GM12878 (cell line): ENCODE results near the gene ADGRF1. TPM values are rescaled to one million over a fixed set of nuclear protein-coding genes. Genes with fewer than 3 reads are reported as not detected.

Source experiments
- ATAC-seq: fragments of 200-7000 bp; cut with Tn5 transposase; 3 replicates; pipeline ENCODE4 v1.9.1; 2020; ENCODE audit warnings: mild to moderate bottlenecking, moderate library complexity
- BruUV-seq: library from RNA; stranded (reverse); fragments of 400-500 nt; replicated peaks from 2 replicates; lab custom pipeline; 2021; lab: Mats Ljungman, UMichigan
- CTCF ChIA-PET: fragments of 300-600 bp; sonication (Branson Sonifier 250); formaldehyde crosslinking; extraction: SDS; loops from one replicate; lab custom pipeline; 2021; ENCODE audit warnings: inconsistent platforms; lab: Yijun Ruan, JAX
- POLR2A ChIA-PET: fragments of 350-600 bp; formaldehyde crosslinking; extraction: SDS; loops from one replicate; lab custom pipeline; 2021; ENCODE audit warnings: inconsistent platforms; lab: Charles Lee
- RAD21 ChIA-PET: fragments of 300-600 bp; sonication (Branson Sonifier 250); formaldehyde crosslinking; loops from one replicate; lab custom pipeline; 2023; ENCODE audit warnings: antibody characterized with exemption; ENCODE audit not compliant: unreplicated experiment; lab: Charles Lee
- SMC1A ChIA-PET: fragments of 300-600 bp; sonication (Branson Sonifier 250); formaldehyde crosslinking; loops from one replicate; lab custom pipeline; 2023; ENCODE audit not compliant: unreplicated experiment, uncharacterized antibody; lab: Charles Lee
- DNase-seq: peaks from one replicate; pipeline ENCODE4 v3.0.0-alpha.2; 2011; ENCODE audit warnings: low read depth, low spot score
- FAIRE-seq: peaks from 3 replicates; lab custom pipeline; 2011; peaks lifted over from hg19 to GRCh38; lab: Jason Lieb, UNC
- H2AFZ ChIP-seq: 2 replicates; pipeline ENCODE4 v1.6.0; 2011; ENCODE audit warnings: low read depth, low read length, control low read depth; ENCODE audit not compliant: control insufficient read depth
- H3K27ac ChIP-seq: 2 replicates; pipeline ENCODE4 v1.5.1; 2011; ENCODE audit warnings: control low read depth; ENCODE audit not compliant: control insufficient read depth, insufficient read depth
- H3K27me3 ChIP-seq, 2 experiments: replicated peaks in 1 of 2; 2 replicates each; pipeline versions ENCODE4 v1.6.0 to v1.6.1; 2011; ENCODE audit warnings: low read length in 1 of 2; ENCODE audit not compliant: control insufficient read depth in 2 of 2, insufficient read depth in 2 of 2
- H3K36me3 ChIP-seq, 2 experiments: 2 replicates each; pipeline ENCODE4 v1.5.1; 2011; ENCODE audit warnings: low read length in 1 of 2; ENCODE audit not compliant: control insufficient read depth in 2 of 2, insufficient read depth in 2 of 2
- H3K4me1 ChIP-seq: 2 replicates; pipeline ENCODE4 v1.6.1; 2011; ENCODE audit warnings: mild to moderate bottlenecking, low read length, moderate library complexity, mixed read lengths; ENCODE audit not compliant: control insufficient read depth, insufficient read depth
- H3K4me2 ChIP-seq: 2 replicates; pipeline ENCODE4 v1.6.0; 2011; ENCODE audit warnings: control low read depth; ENCODE audit not compliant: control insufficient read depth, insufficient read depth
- H3K4me3 ChIP-seq: fragments of 200-600 bp; sonication (generic); 2 replicates; pipeline ENCODE4 v1.5.1; 2016
- H3K79me2 ChIP-seq: 2 replicates; pipeline ENCODE4 v1.6.0; 2011; ENCODE audit warnings: low read length; ENCODE audit not compliant: control insufficient read depth, insufficient read depth
- H3K9ac ChIP-seq: 2 replicates; pipeline ENCODE4 v1.8.0; 2011; ENCODE audit warnings: low read length, control low read depth, mixed read lengths; ENCODE audit not compliant: control insufficient read depth, insufficient read depth
- H3K9me3 ChIP-seq: replicated peaks from 3 replicates; pipeline ENCODE4 v1.5.1; 2011; ENCODE audit warnings: mild to moderate bottlenecking, low read length; ENCODE audit not compliant: control insufficient read depth, insufficient read depth
- H4K20me1 ChIP-seq: 2 replicates; pipeline ENCODE4 v1.6.0; 2011; ENCODE audit not compliant: control insufficient read depth, insufficient read depth
- FOS ChIP-seq: IDR thresholded peaks from 3 replicates; pipeline ENCODE4 v1.6.1; 2011; ENCODE audit warnings: borderline replicate concordance; ENCODE audit not compliant: insufficient read length; ENCODE audit errors: extremely low read depth
- JUNB ChIP-seq: IDR thresholded peaks from 2 replicates; pipeline ENCODE4 v1.6.1; 2016; ENCODE audit warnings: antibody characterized with exemption, mild to moderate bottlenecking
- MEF2B ChIP-seq: fragments of 450-650 bp; IDR thresholded peaks from 2 replicates; pipeline ENCODE4 v1.6.1; 2018; ENCODE audit warnings: mild to moderate bottlenecking, moderate library complexity; ENCODE audit not compliant: partially characterized antibody, poor library complexity, severe bottlenecking
- SIN3A ChIP-seq: IDR thresholded peaks from 2 replicates; pipeline ENCODE4 v1.6.1; 2012; ENCODE audit warnings: low read depth, low read length, improper control_type of control experiment
- ZNF274 ChIP-seq: IDR thresholded peaks from one replicate; pipeline ENCODE4 v1.8.0; 2011; ENCODE audit not compliant: insufficient read length, insufficient read depth
- ZNF622 ChIP-seq: fragments of 450-650 bp; IDR thresholded peaks from 2 replicates; pipeline ENCODE4 v1.6.1; 2017; ENCODE audit warnings: mild to moderate bottlenecking, inconsistent platforms
- WGBS: methylation state at CpG from one replicate; pipeline ENCODE4 v1.1.6; 2016; ENCODE audit warnings: low lambda C conversion rate; ENCODE audit not compliant: insufficient replicate concordance, insufficient coverage; ENCODE audit errors: missing lambda C conversion rate; 5-methylcytosine and 5-hydroxymethylcytosine counted together
- in situ Hi-C: fragments of 300-500 bp; cut with MboI; formaldehyde crosslinking; loops from 9 replicates; pipeline ENCODE4 v1.14.3; 2018; ENCODE audit warnings: mixed read lengths
- intact Hi-C: fragments of 100-400 bp; cut with micrococcal nuclease; formaldehyde crosslinking; loops from one replicate; pipeline ENCODE4 v1.14.2; 2022; ENCODE audit not compliant: unreplicated experiment
- polyA plus RNA-seq, 11 experiments: library from polyadenylated mRNA; depleted of rRNA in 4 of 11; unstranded in 6 of 11; stranded (reverse) in 5 of 11; fragments of >200 nt; fragmentation: Nextera tagmentation in 4 of 11; fragmentation: Illumina TruSeq in 1 of 11; extraction: Ambion mirVana in 4 of 11; extraction: Trizol in 1 of 11; gene quantifications; 1 replicate in 1 of 11; 2 replicates in 10 of 11; pipeline versions ENCODE4 v1.2.1 to v1.2.3, GENCODE V29; 2011 to 2016; ENCODE audit warnings: inconsistent platforms in 2 of 11, missing spikeins in 2 of 11, low read depth in 1 of 11
- total RNA-seq, 4 experiments: library from RNA; depleted of rRNA in 3 of 4; stranded (reverse); fragments of >200 nt in 3 of 4; fragmentation: Illumina TruSeq in 1 of 4; extraction: Trizol in 1 of 4; gene quantifications; 2 replicates each; pipeline versions ENCODE4 v1.2.1 to v1.2.3, GENCODE V29; 2013 to 2021

The ADGRF1 gene
- total and polyA plus RNA-seq, 10 of the 15 experiments (the other 5 are each of a cell fraction or from before 2014, with no cell fraction given): 0.05 TPM; not detected in 9

- ChIA-PET RAD21 (no interaction called here), POLR2A (no interaction called here), CTCF (no interaction called here), SMC1A (no interaction called here)
- no TSS peak for BruUV-seq
- intact Hi-C loops (no loop called here), in situ Hi-C loops (no loop called here)
- no peaks in the 10 kb centered on the region for H4K20me1 ChIP-seq
- H3K4me2 ChIP-seq: no peak overlapping the region
- 5% methylated on average over 2 of the region's 2 CpGs for WGBS
- H3K4me1 ChIP-seq: no peaks in the 10 kb centered on the region
- H3K27ac ChIP-seq: no peak overlapping the region
- DNase-seq (no peak), ATAC-seq (peak; percentile 55), FAIRE-seq (no peak)
- H3K79me2 ChIP-seq: no peaks in the 10 kb centered on the region
- H2AFZ ChIP-seq: no peak overlapping the region
- no peaks in the 10 kb centered on the region for H3K9me3 ChIP-seq
- H3K36me3 ChIP-seq: no peaks in the 10 kb centered on the region
- peak; percentile 54 for TF ChIP-seq JUNB
- no peak for TF ChIP-seq MEF2B
- no peaks in the 10 kb centered on the region for H3K27me3 ChIP-seq
- H3K9ac ChIP-seq: no peak overlapping the region
- H3K4me3 ChIP-seq: no peak overlapping the region
These were observed 22.1 kb upstream of the ADGRF1 start for GRCh38 chr6:47064274-47064673.

GRCh38 chr6:47062346-47062745, 20.2 kb upstream of the ADGRF1 start:
- ChIA-PET RAD21 (no interaction called here), POLR2A (no interaction called here), CTCF (no interaction called here), SMC1A (no interaction called here)
- Histone ChIP-seq H4K20me1 (no peaks in the 10 kb centered on the region), H3K9me3 (no peaks in the 10 kb centered on the region), H3K9ac (no peak overlapping the region), H3K4me1 (no peaks in the 10 kb centered on the region), H3K27ac (no peak overlapping the region), H3K4me3 (no peak overlapping the region), H2AFZ (no peak overlapping the region), H3K79me2 (no peaks in the 10 kb centered on the region), H3K27me3 (no peaks in the 10 kb centered on the region), H3K4me2 (no peak overlapping the region), H3K36me3 (no peaks in the 10 kb centered on the region)
- WGBS: 46% methylated on average over 5 of the region's 5 CpGs
- ATAC-seq: no peak
- BruUV-seq: no TSS peak
- intact Hi-C loops (no loop called here), in situ Hi-C loops (no loop called here)
- no peak for FAIRE-seq
- TF ChIP-seq ZNF622: no peak
- no peak for TF ChIP-seq ZNF274
- TF ChIP-seq FOS: no peak
- TF ChIP-seq SIN3A: no peak
- no peak for DNase-seq
